ENCODE data around the gene TLE2. TPM values are rescaled to one million over a fixed set of nuclear protein-coding genes. Genes with fewer than 3 reads are reported as not detected.
"Not testable (repeated sequence)": the region's sequence is repeated elsewhere in the genome, so short reads cannot be mapped to it uniquely, and the experiment has no call there.

Gene TLE2
- total RNA-seq, 2 donors from 2014 or later: 39.4 to 61.4 TPM

DNA sequence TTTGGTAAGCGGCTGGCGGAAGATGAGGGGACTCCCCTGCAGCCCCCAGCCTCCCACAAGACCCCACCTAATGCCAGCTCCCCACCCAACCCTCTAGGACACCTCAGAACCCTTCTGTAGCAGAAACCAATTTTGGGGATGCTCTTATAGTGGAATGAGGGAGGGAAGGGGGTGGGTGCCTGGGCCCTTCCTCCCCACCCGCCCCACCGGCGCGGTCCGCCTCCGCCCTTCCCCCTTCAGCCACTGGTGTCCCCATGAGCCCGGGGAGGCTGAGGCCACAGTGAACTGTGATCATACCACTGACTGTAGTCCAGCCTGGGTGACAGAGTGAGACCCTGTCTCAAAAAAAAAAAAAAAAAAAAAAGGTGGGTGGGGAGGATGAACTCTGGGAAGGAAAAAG lies 35.5 kb downstream of the TLE2 start:
- intact Hi-C loops (cut with DNase I): no loop called here

GRCh38 chr19:2992958-2993357 lies 36.1 kb downstream of the TLE2 start:
- no peak for DNase-seq (ENCODE audit: low spot score)
- intact Hi-C loops (cut with DNase I): no loop called here

More for the DNA sequence above, 35.5 kb downstream of the TLE2 start:
- DNase-seq (ENCODE audit: low spot score): no peak

DNA sequence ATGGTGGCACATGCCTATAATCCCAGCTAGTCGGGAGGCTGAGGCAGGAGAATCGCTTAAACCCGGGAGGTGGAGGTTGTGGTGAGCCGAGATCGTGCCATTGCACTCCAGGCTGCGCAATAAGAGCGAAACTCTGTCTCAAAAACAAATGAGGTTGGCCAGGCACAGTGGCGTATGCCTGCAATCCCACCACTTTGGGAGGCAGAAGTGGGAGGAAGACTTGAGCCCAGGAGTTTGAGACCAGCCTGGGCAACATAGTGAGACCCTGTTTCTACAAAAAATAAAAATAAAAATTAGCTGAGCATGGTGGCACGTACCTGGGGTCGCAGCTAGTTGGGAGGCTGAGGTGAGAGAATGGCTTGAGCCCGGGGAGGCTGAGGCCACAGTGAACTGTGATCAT lies 36.7 kb downstream of the TLE2 start:
- intact Hi-C loops (cut with DNase I); DNase-seq (ENCODE audit: low spot score): not testable (repeated sequence)

- intact Hi-C loops (cut with DNase I): loop anchor here in 1 of 2 donors (5.0 kb wide), 1 partner anchor 43 kb away; no protein-coding TSS in a partner anchor
- no peak for DNase-seq (ENCODE audit: low spot score)
These were observed 39.7 kb downstream of the TLE2 start for GRCh38 chr19:2989236-2989946.

DNA sequence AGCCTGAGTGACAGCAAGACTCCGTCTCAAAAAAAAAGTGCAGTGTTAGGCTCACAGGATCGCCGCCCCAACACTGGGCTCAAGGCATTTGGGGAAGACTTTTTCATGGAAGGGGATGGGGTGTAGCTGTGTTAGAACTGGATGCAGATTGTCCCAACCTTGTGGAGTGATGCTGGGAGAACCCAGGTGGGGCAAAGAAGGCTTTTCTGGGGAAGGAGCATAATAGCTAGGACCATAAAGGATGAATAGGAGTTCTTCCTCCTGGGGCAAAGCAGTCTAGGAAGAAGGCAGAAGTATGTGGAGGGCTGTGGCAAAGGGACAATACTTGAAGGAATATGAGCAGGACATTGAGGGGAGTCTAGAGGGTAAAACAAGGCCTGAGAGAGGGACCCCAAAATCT lies 40.5 kb downstream of the TLE2 start:
- intact Hi-C loops (cut with DNase I): loop anchor here in 1 of 2 donors (5.0 kb wide), 1 partner anchor 44 kb away; no protein-coding TSS in a partner anchor

GRCh38 chr19:2987797-2988196 lies 41.3 kb downstream of the TLE2 start:
- no peak for DNase-seq (ENCODE audit: low spot score)
- intact Hi-C loops (cut with DNase I): loop anchor here in 1 of 2 donors (5.0 kb wide), 1 partner anchor 45 kb away; no protein-coding TSS in a partner anchor

More for the DNA sequence above, 40.5 kb downstream of the TLE2 start:
- no peak for DNase-seq (ENCODE audit: low spot score)

DNA sequence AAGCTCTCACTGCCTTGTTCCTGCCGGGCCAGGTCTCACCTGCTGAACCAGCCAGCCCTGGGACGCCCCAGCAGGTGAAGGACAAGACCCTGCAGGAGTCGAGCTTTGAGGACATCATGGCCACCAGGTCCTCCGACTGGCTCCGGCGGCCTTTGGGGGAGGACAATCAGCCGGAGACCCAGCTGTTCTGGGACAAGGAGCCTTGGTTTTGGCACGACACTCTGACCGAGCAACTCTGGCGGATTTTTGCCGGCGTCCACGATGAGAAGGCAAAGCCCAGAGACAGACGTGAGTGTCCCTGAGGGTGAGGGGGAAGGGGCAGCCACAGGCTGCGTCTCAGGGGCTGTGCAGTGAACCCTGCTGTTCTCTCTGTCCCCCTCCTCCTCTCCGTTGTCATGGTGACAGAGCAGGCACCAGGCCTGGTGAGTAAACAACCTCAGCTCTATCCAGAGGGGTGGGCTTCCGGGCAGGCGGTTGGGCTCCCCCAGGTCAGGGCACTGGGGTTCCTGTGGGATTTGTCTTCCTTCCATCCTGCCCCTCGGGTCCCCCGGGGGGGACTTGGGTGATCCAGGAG lies 42.0 kb downstream of the TLE2 start:
- no peak for DNase-seq (ENCODE audit: low spot score)
- intact Hi-C loops (cut with DNase I): loop anchor here in 1 of 2 donors (5.0 kb wide), 1 partner anchor 45 kb away; no protein-coding TSS in a partner anchor

DNA sequence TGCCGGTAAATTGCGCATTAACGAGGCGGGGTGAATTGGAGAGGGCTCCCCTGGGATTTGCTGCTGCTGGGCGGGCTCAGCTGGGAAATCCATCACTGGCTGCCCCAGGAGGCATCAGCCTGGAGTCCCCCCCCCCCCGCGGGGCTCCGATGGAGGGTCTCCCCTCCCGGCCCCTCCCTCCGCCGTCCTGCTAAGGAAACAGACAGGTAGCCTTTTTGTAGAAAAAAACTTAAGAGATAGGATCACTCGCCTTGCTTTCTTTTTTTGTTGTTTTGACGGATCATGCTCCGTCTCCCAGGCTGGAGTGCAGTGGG lies 44.9 kb downstream of the TLE2 start:
- DNase-seq (ENCODE audit: low spot score): no peak
- intact Hi-C loops (cut with DNase I): no loop called here

GRCh38 chr19:2983351-2984214 lies 45.5 kb downstream of the TLE2 start:
- intact Hi-C loops (cut with DNase I): no loop called here
- peak; percentile 91 for DNase-seq (ENCODE audit: low spot score)

DNA sequence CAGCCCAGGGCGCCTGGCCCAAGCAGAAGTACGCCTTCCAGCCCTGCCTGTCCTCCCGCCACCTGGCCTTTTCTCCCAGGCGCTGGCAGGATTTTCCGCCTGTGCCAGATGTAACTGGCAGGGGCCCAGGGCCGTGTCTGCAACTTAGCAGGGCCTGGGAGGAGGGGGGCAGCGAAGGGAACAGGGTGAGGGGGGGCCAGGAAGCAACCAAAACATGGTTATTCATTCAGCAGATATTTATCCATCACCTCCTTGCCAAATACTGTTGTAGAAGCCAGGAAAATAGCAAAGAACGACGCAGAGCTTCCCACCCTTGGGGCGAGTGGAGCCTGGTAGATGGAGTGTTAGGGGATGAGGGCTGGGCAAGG lies 46.1 kb downstream of the TLE2 start:
- peak; percentile 96 for DNase-seq (ENCODE audit: low spot score)
- intact Hi-C loops (cut with DNase I): no loop called here

- intact Hi-C loops (cut with DNase I): no loop called here
These were observed 46.5 kb downstream of the TLE2 start for GRCh38 chr19:2982561-2982960.

DNA sequence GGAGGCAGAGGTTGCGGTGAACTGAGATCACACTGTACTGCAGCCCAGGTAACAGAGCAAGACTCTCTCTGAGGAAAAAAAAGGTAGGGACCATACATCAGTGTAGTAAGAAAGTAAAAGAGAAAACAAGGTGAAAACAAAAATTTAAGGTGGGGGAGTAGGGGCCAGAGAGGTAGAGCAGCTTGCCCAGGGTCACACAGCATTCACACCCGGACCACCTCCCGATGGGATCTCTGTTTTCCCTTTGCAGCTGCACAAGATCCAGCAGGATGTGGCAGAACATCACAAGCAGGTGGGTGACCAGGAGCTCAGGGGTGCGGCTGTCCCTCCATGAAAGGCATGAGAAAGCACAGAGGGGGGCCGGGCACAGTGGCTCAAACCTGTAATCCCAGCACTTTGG lies 47.2 kb downstream of the TLE2 start:
- DNase-seq (ENCODE audit: low spot score): no peak
- intact Hi-C loops (cut with DNase I): no loop called here

More at GRCh38 chr19:2982561-2982960, 46.5 kb downstream of the TLE2 start:
- DNase-seq (ENCODE audit: low spot score): no peak

DNA sequence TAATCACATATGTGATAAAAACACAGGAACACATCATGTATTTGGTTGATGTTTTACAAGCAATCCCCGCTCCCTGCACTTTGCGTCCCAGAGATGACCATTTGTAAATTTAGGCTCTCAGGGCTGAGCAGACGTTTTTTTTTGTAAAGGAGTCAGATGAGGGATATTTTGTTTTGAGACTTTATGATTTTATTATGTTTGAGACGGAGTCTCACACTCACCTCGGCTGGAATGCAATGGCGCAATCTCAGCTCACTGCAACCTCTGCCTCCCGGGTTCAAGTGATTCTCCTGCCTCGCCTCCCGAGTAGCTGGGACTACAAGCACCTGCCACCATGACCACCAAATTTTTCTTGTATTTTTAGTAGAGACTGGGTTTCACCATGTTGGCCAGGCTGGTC lies 50.3 kb downstream of the TLE2 start:
- no peak for DNase-seq (ENCODE audit: low spot score)
- intact Hi-C loops (cut with DNase I): loop anchor here in 1 of 2 donors (5.0 kb wide), 1 partner anchor 59 kb away; no protein-coding TSS in a partner anchor

- intact Hi-C loops (cut with DNase I): loop anchor here in 1 of 2 donors (5.0 kb wide), 1 partner anchor 59 kb away; no protein-coding TSS in a partner anchor
- no peak for DNase-seq (ENCODE audit: low spot score)
These were observed 50.8 kb downstream of the TLE2 start for GRCh38 chr19:2978166-2978767.

DNA sequence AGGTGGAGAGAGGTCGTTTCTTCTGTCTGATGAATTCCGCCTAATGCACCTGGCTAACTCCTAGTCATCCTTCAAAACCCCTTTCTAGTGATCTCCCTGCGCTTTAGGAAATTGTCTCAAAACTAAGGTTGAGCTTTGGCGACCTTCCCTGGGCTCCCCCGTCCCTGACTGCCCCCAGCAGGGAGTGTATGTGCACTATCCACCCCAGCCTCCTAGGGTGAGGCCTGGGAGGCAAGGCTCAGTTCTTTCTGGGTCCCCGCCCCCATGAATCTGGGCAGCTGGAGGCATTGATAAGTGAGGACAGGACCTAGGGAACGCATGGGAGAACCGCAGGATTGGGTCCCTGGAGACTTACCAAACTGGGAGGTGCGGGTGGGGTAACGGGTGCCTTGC lies 51.3 kb downstream of the TLE2 start:
- intact Hi-C loops (cut with DNase I): loop anchor here in 1 of 2 donors (5.0 kb wide), 1 partner anchor 60 kb away; no protein-coding TSS in a partner anchor

DNA sequence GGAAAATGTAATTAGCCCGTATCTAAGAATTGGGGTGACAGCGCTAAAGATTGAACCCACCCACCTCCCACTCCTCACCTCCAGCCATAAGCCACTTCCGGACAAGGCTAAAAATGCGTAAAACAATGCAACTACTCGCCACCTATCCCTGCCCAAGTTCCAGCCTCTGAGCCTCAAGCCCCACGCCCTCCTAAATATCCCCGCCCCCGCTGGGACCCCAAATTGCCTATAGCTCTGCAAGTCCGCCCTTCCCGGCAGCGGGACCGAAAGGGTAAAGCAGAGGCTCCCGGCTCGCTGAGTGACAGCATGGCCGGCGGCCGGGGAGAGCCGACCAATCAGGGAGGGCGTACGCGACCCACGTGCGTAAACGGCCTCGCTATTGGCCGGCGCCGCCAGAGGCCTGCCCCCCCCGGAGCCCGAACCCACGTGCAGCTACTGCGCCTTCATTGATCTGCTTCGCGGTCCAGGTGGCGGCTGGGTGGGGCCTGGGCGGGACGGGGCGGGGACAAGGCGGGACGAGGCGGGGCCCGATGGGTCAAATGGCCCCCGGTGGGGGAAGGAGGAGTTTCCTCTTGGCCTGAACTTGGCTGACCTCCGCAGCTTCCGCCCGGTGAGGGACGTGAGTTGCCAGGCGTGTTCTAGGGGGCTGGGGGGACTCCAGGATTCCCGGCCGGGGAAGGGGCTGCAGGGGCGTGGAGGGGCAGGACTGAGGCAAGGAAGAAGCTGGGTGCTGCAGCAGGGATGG lies 51.9 kb downstream of the TLE2 start, which contains the start of gene TLE6:
Gene TLE6 (plus strand): TSS at position 564 of the 745 bp plus-strand sequence. CDS start 670 bp downstream, outside the sequence.
- DNase-seq (ENCODE audit: low spot score): peak; percentile 99
- intact Hi-C loops (cut with DNase I): loop anchor here in 1 of 2 donors (5.0 kb wide), 1 partner anchor 60 kb away; no protein-coding TSS in a partner anchor

More for the DNA sequence above, 51.3 kb downstream of the TLE2 start:
- no peak for DNase-seq (ENCODE audit: low spot score)

DNA sequence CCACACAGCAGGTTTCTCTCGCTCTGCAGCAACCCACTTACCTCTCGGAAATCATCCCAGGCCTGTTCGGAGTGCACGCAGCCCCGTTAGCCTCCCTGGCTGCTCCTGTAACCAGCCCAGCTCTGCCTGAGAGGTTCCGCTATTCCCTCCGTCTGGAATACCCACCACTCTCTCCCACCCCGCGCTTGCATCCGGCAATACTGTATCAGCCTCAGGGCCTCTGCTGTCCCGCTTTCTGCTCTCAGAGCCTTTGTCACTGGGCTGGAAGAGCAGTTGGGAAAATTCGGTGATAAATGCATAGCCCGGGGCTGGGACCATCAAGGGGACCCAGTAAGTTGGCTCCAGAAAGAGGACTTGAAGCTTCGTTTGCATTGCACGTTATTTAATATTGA lies 52.5 kb downstream of the TLE2 start:
- intact Hi-C loops (cut with DNase I): loop anchor here in 1 of 2 donors (5.0 kb wide), 1 partner anchor 61 kb away; no protein-coding TSS in a partner anchor
- DNase-seq (ENCODE audit: low spot score): no peak

DNA sequence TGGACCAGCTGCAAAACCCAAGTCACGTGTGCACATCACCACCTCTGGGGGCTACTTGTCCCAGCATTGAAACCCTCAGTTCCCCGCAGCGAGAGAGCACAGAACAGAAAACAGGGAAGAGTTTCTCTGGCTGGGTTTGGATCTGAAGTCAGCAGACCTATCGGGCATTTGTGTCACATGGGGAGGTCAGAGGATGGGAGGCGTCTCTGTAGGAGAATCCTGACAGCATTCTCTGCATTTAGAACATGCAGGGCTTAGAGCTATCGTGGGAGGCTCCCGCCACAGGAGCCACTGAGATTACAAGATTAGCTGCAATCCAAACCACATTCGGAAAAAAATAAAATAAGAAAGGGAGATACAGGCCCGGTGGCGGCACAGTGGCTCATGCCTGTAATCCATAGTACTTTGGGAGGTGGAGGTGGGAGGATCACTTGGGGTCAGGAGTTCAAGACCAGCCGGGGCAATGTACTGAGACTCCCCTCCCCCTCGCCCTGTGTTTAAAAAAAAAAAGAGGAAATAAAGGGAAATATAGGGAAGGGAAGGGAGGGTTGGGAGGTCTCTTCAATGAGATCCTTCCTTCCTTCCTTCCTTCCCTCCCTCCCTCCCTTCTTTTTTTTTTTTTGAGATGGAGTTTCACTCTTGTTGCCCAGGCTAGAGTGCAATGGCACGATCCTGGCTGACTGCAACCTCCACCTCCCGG lies 54.6 kb downstream of the TLE2 start:
- DNase-seq (ENCODE audit: low spot score): peak; percentile 86
- intact Hi-C loops (cut with DNase I): loop anchor here in 1 of 2 donors (5.0 kb wide), 1 partner anchor 63 kb away; no protein-coding TSS in a partner anchor

Data from posterior vena cava (tissue), 2 donors.